ENCODE data around the gene BTAF1. TPM values are rescaled to one million over a fixed set of nuclear protein-coding genes. Genes with fewer than 3 reads are reported as not detected.
"Not testable (repeated sequence)": the region's sequence is repeated elsewhere in the genome, so short reads cannot be mapped to it uniquely, and the experiment has no call there.

The BTAF1 gene
- total RNA-seq, 1 donor from 2014 or later, result 65.2 TPM

GRCh38 chr10:91975438-91975837 lies 51.9 kb downstream of the BTAF1 start:
- DNase-seq (ENCODE audit: low spot score in 2 of 2), result no peak
- FAIRE-seq, result no peak

- FAIRE-seq, result no peak
- no peak for DNase-seq (ENCODE audit: low spot score in 2 of 2)
These were observed 52.9 kb downstream of the BTAF1 start for GRCh38 chr10:91976317-91977051.

GRCh38 chr10:91977491-91977890 lies 53.9 kb downstream of the BTAF1 start:
- FAIRE-seq, result no peak
- no peak for DNase-seq (ENCODE audit: low spot score in 2 of 2)

- DNase-seq (ENCODE audit: low spot score in 2 of 2) (no peak), FAIRE-seq (no peak)
These were observed 55.0 kb downstream of the BTAF1 start for GRCh38 chr10:91978585-91978984.

GRCh38 chr10:91980319-91980718 lies 56.7 kb downstream of the BTAF1 start:
- FAIRE-seq (no peak), DNase-seq (ENCODE audit: low spot score in 2 of 2) (no peak)

GRCh38 chr10:91983416-91983815 lies 59.8 kb downstream of the BTAF1 start:
- FAIRE-seq, result no peak

GRCh38 chr10:91987397-91988037 lies 63.9 kb downstream of the BTAF1 start:
- no peak for FAIRE-seq

More at GRCh38 chr10:91983416-91983815, 59.8 kb downstream of the BTAF1 start:
- no peak for DNase-seq (ENCODE audit: low spot score in 2 of 2)

GRCh38 chr10:91992031-91992430 lies 68.5 kb downstream of the BTAF1 start:
- DNase-seq (ENCODE audit: low spot score in 2 of 2), result no peak
- FAIRE-seq, result no peak

More at GRCh38 chr10:91987397-91988037, 63.9 kb downstream of the BTAF1 start:
- DNase-seq (ENCODE audit: low spot score in 2 of 2), result no peak

- no peak for FAIRE-seq
- no peak for DNase-seq (ENCODE audit: low spot score in 2 of 2)
These were observed 72.7 kb downstream of the BTAF1 start for GRCh38 chr10:91996266-91996665.

GRCh38 chr10:92001581-92001980 lies 78.0 kb downstream of the BTAF1 start:
- DNase-seq (ENCODE audit: low spot score in 2 of 2) (no peak), FAIRE-seq (no peak)

GRCh38 chr10:92001995-92002394 lies 78.4 kb downstream of the BTAF1 start:
- FAIRE-seq (no peak), DNase-seq (ENCODE audit: low spot score in 2 of 2) (no peak)

GRCh38 chr10:92003258-92003657 lies 79.7 kb downstream of the BTAF1 start:
- DNase-seq (ENCODE audit: low spot score in 2 of 2), result no peak
- no peak for FAIRE-seq

- no peak for FAIRE-seq
These were observed 82.4 kb downstream of the BTAF1 start for GRCh38 chr10:92005978-92006377.

GRCh38 chr10:92009445-92009844 lies 85.9 kb downstream of the BTAF1 start:
- no peak for FAIRE-seq
- DNase-seq (ENCODE audit: low spot score in 2 of 2), result no peak

More at GRCh38 chr10:92005978-92006377, 82.4 kb downstream of the BTAF1 start:
- DNase-seq (ENCODE audit: low spot score in 2 of 2), result no peak

GRCh38 chr10:92010047-92010735 lies 86.6 kb downstream of the BTAF1 start:
- DNase-seq (ENCODE audit: low spot score in 2 of 2), result no peak
- no peak for FAIRE-seq

GRCh38 chr10:92011560-92012214 lies 88.1 kb downstream of the BTAF1 start:
- FAIRE-seq, result no peak

GRCh38 chr10:92014620-92015019 lies 91.0 kb downstream of the BTAF1 start:
- DNase-seq (ENCODE audit: low spot score in 2 of 2) (no peak), FAIRE-seq (no peak)

More at GRCh38 chr10:92011560-92012214, 88.1 kb downstream of the BTAF1 start:
- DNase-seq (ENCODE audit: low spot score in 2 of 2), result no peak

- DNase-seq (ENCODE audit: low spot score in 2 of 2), result no peak
These were observed 101.1 kb downstream of the BTAF1 start for GRCh38 chr10:92024700-92025099.

GRCh38 chr10:92025340-92025739 lies 101.8 kb downstream of the BTAF1 start:
- FAIRE-seq; DNase-seq (ENCODE audit: low spot score in 2 of 2): not testable (repeated sequence)

More at GRCh38 chr10:92024700-92025099, 101.1 kb downstream of the BTAF1 start:
- no peak for FAIRE-seq

- no peak for DNase-seq (ENCODE audit: low spot score in 2 of 2)
- FAIRE-seq, result no peak
These were observed 103.6 kb downstream of the BTAF1 start for GRCh38 chr10:92027141-92027540.

GRCh38 chr10:92031580-92031979 lies 108.0 kb downstream of the BTAF1 start:
- DNase-seq (ENCODE audit: low spot score in 2 of 2) (no peak), FAIRE-seq (no peak)
